GM19238 (cell line): ENCODE data around the gene RPS19BP1.
A peak's percentile ranks its signal among the peaks of the same experiment; 100 is the strongest.
"Not testable (repeated sequence)": the region's sequence is repeated elsewhere in the genome, so short reads cannot be mapped to it uniquely, and the experiment has no call there.

Source experiments
- DNase-seq: peaks from one replicate; pipeline ENCODE4 v3.0.0; 2011; ENCODE audit warnings: low spot score; ENCODE audit not compliant: insufficient read length

Gene RPS19BP1

DNA sequence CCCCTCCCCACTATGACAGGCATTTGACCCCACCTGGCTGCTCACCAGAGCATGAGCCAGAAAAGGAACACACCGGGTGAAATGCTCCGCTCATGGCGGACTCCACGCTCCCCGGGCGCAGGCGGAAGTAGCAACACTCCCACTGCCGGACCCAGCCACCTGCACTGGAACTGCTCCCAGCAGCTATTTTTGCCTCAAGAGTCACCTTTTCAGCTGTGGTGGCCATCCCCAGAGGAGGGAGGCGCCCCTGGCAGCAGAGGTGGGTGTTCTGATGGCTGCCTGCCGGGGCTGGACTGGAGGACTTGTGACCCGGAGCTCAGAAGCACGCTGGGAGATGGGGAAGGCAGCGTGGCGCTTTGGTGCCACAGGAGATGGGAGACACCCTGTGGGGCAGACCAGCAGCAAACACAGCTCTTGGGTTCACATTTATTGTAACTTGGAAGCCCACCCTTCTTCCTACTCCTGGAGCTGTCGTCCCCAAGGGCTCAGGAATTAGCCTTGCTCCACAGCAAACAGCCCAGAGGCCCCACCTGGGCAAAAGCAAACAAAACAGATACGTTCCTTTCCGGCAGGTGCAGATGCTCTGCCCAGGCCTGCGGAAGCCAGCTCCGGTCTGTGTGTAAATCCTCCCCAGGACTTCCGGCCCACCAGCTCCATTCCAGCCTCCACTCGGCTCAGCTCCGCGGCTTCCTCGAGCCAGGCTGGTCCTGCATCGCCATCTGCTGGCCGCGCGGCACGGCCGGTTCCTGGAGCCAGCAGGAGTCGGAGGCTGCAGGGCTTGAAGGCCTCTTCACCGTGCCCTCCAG lies 3.7 kb downstream of the RPS19BP1 start:
- DNase-seq = peak; percentile 71

DNA sequence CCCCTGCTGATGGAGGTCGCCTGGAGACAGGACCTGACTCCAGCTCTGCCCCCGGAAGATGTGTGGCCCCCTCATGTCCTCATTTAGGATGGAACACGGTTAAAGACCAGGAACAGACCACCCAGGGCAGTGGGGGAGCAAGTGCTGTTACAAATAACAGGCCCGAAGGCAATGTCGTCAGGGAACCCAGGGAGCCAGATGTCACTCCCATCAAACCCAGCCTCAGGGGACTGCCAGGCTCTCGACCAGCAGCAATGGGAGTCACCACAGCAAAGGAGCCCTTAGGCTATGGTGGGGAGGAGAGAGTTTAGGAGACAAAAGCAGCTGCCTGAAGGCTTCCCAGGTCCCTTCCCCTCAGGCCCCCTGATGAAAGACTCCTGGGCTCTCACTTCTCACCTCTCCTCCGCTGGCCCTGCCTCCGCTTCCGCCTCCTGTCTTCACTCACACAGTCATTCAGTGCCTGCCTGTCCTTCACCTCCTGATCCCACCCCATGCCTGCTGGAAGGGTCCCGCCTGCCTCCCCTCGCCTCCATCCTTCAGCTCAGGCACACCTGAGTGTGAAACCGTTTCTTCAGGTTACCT lies 4.4 kb downstream of the RPS19BP1 start:
- no peak for DNase-seq

DNA sequence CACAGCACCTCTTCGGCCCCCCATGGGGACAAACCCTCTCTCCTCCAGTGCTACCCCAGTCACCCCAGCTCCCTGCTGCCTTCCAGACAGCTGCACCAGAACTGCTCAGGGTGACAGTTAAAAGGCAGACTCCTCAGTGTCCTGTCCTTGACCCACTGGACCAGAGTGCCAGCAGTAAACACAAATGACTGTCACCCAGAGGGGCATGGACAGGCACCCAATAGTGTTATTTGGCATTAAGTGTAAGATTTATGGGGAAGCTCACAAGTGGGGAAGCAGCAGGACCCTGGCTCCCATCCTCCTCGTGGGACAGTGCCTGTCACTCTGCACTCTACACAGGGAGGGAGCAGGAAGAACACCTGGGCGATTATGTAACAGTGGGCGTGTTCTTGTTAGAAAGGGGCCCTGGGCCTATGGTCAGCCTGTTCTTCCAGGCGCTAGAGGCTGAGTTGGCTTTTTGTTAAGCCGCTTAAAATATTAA lies 5.0 kb downstream of the RPS19BP1 start:
- DNase-seq = no peak

DNA sequence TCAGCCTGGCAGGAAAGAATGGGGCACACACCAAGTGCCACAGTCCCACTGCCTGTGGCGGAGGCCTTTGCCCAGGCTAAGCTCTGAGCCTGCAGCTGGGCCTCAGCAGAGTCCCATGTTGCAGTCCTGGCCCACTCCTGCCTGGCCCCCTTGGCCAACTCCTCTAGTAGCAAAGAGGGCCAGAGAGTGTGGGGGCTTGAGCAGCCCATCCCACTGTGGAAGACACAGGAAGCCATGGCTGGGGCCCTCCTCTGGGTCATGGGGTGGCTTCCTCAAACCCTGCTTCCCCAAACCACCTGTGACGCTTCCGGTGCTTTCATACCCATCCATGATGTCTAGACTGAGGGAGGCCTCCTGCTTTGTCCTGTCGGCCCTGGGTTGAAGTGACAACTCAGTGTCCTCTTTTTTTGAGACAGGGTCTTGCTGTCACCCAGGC lies 5.8 kb downstream of the RPS19BP1 start:
- DNase-seq = no peak

DNA sequence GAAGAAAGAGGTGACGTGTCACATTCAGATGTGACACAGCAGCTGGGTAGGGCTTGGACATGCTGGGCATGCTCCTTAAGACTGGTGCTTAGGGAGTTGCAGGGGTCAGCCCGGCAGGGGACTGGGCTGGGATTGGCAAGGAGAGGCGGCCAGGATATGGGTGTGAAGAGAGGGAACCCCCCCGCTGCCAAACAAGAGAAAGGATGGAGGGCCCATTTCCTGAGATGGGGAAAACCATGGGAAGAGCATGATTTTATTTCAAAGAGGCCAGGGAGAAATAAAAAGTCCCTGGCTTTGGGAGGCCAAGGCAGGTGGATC lies 6.9 kb downstream of the RPS19BP1 start:
- no peak for DNase-seq

DNA sequence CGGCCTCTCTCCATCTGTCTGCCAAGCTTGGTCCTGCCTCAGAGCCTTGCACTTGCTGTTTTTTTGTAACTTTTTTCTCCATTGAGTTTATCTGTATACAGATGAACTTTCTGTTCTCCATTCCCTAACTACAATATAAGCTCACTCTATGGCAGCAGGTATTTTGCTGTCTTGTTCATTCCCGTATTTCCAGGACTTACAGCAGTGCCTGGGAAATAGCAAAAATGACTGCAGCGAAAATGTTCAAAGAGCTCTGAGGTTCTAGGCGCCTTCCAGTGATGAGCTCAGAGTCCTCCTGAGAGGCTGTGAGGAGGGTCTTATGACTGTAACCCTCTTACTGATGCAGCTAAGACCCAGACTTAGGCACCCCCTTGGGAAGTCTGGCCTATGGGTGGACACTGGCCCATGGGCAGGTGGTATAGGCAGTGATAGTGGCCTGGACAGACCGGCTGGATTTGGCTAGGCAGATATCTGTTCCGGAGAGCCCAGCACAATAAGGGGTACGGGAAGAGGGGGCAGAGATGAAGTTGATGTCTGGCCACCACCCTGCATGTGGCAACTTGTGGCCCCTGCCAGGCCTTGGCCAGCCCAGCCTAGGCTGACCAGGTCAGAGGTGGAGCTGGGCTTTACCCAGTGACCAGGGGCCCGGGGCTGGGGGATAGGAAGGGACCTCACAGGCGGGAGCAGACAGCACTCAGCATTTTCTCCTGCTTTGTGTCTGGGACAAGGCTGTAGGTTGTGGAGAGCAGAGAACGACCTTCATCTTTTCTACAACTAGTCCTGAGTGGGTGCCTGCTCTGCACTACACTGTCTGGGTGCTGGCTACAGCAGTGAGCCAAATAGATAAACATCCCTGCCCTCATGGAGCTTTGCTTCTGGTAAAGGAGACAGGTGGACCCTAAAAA lies 7.5 kb downstream of the RPS19BP1 start:
- no peak for DNase-seq

DNA sequence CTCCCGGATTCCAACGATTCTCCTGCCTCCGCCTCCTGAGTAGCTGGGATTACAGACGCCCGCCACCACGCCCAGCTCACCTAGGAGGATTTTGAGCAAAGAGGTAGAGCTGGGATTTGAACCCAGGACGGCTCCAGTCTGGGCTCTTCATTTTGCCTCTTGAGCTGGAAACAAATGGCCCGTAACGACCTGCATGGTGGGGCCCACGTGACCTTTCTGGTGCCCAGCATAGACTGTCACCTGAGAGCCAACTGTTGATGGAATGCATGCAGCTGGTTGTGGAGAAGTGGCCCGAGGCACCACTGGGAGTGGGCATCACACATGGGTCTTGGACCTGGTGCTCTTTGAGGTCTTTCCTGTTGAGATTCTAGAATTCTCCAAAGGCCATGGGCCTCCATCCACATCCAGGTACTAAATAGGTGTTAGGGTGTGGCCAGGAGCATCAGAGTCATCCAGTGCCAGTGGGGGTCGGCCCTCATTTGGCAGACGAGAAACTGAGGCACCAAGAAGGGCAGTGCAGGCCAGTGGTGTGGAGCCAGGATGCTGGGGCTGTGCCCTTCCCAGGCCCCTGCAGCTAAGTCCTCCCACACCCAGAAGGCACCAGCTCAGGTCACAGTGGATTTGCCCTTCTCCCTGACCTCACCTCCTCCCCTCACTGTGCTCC lies 8.3 kb downstream of the RPS19BP1 start:
- DNase-seq = no peak

DNA sequence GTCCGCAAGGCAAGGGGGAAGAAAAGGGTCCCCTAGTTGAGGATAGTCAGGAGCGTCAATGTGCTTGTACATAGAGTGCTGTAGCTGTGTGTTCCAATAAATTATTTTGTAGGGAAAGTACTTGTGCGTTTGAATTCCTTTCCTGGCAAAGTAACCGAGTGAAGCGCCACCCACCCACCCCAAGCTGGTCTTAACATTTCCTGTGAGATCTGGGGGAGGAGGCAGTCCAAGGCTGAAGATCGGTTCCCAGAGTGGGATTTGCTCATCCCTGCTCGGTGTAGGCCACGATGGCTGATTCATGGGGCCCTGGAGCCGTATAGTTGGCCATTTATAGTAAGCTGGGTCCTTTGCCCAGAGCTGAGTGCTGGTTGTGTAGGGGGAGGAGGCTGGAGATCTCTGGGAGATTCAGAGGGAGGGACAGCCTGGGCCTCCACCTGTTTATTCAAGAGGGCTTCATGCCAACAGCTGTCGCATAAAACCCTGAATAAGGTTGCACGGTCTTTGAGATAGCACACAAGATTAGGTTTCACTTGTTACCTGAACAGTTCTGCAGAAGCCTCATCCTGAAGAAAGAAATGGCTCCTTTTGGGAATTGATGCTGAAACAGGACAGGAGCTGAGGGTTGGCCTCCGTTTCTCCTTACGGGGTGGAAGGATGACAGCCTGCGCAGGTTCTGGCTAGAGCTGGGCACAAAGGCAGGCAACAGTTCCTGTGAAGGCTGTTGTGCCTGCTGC lies 9.8 kb downstream of the RPS19BP1 start:
- DNase-seq = no peak

DNA sequence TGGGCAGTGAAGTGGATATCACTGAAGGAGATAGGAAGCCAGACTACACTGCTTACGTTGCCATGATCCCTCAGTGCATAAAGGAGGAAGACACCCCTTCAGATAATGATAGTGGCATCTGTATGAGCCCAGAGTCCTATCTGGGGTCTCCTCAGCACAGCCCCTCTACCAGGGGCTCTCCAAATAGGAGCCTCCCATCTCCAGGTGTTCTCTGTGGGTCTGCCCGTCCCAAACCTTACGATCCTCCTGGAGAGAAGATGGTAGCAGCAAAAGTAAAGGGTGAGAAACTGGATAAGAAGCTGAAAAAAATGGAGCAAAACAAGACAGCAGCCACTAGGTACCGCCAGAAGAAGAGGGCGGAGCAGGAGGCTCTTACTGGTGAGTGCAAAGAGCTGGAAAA lies 10.5 kb downstream of the RPS19BP1 start:
- DNase-seq = not testable (repeated sequence)

DNA sequence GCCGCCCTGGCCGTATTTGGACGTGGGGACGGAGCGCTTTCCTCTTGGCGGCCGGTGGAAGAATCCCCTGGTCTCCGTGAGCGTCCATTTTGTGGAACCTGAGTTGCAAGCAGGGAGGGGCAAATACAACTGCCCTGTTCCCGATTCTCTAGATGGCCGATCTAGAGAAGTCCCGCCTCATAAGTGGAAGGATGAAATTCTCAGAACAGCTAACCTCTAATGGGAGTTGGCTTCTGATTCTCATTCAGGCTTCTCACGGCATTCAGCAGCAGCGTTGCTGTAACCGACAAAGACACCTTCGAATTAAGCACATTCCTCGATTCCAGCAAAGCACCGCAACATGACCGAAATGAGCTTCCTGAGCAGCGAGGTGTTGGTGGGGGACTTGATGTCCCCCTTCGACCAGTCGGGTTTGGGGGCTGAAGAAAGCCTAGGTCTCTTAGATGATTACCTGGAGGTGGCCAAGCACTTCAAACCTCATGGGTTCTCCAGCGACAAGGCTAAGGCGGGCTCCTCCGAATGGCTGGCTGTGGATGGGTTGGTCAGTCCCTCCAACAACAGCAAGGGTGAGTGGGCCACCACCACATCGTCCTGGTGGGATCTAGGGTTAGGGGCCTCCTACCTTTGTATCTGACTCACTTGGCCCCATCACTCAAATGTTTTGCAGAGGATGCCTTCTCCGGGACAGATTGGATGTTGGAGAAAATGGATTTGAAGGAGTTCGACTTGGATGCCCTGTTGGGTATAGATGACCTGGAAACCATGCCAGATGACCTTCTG lies 11.3 kb downstream of the RPS19BP1 start:
- DNase-seq = peak; percentile 63

DNA sequence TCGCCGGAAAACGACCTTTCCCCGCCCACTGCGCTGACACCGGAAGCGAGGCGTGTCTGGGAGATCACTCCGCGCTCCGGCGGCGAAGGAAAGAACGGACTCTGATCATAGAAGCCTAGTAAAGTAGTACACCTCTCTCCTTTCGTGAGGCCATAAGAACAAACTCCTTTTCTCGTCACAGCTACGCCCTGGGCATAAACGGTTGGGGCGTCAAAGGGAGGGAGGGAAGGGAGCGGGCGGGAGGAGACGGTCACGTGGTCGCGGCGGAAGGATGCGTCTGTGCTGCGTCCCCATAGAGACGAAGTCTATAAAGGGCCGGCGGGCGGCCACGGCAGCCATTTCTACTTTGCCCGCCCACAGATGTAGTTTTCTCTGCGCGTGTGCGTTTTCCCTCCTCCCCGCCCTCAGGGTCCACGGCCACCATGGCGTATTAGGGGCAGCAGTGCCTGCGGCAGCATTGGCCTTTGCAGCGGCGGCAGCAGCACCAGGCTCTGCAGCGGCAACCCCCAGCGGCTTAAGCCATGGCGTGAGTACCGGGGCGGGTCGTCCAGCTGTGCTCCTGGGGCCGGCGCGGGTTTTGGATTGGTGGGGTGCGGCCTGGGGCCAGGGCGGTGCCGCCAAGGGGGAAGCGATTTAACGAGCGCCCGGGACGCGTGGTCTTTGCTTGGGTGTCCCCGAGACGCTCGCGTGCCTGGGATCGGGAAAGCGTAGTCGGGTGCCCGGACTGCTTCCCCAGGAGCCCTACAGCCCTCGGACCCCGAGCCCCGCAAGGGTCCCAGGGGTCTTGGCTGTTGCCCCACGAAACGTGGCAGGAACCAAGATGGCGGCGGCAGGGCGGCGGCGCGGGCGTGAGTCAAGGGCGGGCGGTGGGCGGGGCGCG lies 12.1 kb downstream of the RPS19BP1 start, which contains the start of gene ATF4:
Gene ATF4 (plus strand): TSS at position 337 of the 880 bp plus-strand sequence. CDS start 884 bp downstream, outside the sequence.
- peak; percentile 63 for DNase-seq

DNA sequence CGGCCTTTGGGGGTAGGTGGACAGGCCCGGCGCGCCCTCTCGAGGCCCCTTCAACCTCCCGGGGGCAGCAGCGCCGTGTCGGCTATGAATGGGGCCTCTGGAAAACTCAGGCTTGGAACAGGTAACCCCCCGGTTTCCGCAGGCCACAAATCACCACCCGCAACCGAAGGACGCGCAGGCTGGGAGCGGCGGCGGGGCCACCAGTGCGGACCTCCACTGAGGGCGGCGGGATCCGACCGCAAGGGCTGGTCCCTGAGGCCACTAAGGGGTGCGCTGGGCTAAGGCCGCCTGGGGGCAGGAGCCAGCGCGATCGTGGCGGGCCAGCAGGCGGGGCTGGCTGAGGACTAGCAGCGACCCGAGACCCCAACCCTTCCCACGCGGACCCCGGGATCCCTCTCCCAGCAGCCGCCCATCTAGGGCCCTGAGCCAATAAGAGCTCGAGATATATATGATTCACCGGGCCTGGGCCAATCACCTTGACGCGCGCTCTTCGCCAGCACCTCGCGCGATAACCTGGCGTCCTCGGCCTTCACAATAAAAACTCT lies 12.8 kb downstream of the RPS19BP1 start:
- peak; percentile 98 for DNase-seq

DNA sequence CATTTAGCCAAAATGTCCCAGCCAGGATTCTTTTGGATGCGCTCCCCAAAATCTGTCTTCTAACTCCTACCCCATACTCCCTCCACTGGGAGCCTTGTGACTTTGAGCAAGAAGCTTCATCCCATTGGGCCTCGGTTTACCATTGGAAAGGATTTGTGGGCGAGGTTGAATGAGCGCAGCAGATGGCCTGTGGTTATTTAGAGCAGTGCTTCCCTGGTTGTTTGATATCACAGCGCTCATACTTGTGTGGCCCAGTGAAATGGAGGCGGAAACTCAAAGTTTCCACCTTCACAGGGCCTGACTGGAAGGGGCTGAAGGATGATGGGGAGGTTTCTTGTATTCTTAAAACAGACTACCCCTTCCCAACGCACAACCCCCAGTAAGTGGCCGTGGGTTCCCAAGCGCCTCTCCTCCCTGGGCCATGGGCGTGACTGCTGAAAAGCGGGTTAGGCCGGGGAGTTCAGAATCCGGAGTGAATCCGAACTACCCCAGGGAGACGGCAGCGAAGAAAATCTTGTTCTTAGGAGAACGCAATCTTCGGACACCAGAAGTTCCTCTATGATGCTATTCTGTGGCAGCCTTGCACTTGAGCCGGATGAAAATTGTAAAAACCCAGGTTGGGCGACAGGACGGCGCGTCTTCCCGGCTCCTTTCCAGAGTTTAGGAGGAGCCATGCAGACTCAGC lies 13.4 kb downstream of the RPS19BP1 start:
- DNase-seq = no peak

DNA sequence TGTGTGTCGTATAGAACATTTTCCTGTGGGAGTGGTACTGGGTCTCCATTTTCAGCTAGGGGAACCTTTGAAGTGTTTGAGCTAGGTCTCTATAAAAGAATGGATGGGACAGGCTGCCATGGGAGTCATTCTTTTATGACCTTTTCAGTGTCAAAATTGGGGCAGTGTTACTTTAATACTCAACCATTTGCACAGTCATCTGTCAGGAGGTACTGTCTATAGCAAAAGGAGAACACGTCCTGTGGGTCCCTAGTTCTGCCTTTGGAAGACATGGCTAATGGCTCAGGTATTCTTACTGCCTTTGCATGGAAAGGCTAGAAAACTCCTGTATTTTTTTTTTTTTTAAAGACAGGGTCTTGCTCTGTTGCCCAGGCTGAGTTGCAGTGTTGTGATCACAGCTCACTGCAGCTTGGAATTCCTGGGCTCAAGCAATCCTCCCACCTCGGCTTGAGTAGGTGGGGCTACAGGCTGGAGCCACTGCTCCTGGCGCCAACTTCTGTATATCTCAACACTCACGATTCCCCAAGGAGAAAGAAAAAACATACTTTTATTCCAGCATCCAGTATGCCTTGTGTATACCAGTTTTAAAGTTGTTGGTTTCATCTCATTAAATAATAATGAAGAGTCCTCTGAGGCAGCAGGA lies 14.3 kb downstream of the RPS19BP1 start:
- no peak for DNase-seq

DNA sequence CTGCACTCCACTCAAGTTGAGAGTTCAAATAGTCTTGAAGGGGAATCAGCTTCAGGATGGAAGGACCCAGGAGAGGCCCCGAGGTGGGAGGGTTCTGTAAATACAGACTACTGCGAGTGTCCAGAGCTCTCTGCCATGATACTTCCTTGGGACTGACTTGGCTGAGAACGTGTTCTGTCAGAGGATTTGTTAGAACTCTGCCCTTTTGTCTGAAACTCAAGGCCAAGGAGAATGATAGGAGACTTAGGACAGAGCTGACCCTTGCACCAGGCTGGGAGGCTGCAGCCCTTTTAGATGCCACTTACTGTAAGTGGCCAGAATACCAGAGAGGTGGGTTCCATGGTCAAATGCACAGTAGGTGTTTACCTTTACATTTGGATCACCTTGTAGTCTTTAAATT lies 15.1 kb downstream of the RPS19BP1 start:
- no peak for DNase-seq

DNA sequence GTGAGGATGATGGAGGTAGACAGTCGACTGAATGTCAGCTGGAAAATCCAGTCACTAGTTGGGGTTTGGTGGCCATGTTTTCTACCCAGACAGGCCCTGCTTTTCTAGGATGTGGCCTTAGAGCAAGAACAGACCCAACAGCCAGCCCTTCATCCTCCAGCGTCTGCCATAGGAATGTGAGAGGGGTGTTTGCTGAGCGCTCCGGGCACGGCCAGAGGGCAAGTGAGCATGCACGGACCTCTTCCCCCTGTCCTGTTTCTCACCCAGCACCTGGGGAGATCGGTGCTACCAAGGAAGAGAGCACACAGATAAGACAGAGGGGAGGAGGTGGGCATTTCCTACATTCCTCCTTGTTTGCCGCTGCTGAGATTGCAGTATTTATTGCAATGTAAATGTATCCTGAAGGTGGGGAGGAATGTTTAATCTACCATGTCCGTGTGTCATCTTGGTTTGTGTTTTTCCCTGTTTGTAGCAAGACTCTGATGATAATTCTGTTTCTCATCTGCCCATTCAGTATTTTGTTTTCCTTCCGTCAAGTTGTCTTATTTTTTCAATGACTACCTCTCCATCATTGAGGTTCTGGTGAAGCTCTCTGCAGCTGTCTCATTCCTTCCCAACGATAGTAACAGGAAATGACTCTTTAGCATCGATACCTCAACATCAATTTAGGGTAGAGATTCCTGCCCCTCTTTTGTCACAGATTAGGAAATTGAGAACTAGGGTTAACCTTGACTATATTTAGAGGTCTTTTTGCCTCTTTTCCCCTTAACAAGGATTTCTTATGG lies 17.1 kb downstream of the RPS19BP1 start:
- no peak for DNase-seq
